HG03460 (cell line): ENCODE measurements around the gene RPL41.
"Not testable (repeated sequence)": the region's sequence is repeated elsewhere in the genome, so short reads cannot be mapped to it uniquely, and the experiment has no call there.

Source experiments
- ATAC-seq: cut with Tn5 transposase; IDR thresholded peaks from one replicate; pipeline ENCODE4 v1.9.1; 2021; ENCODE audit not compliant: unreplicated experiment

Gene RPL41

GRCh38 chr12:56116267-56117081, at the start of gene RPL41:
RPL41 (plus strand) TSS chr12:56116633.
- peak; percentile 39 for ATAC-seq

DNA sequence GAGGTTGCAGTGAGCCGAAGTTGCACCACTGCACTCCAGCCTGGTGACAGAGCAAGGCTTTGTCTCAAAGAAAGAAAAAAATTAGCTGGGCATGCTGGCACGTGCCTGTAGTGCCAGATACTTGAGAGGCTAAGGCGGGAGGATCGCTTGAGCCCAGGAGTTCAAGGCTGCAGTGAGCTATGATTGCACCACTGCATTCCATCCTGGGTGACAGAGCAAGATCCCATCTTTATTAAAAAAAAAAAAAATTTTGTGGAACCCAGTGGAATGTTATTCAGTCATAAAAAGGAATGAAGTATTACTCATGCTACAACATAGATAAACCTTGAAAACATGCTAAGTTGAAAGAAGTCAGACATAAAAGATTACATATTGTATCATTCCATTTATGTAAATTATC, 44.8 kb upstream of the RPL41 start:
- ATAC-seq: no peak

DNA sequence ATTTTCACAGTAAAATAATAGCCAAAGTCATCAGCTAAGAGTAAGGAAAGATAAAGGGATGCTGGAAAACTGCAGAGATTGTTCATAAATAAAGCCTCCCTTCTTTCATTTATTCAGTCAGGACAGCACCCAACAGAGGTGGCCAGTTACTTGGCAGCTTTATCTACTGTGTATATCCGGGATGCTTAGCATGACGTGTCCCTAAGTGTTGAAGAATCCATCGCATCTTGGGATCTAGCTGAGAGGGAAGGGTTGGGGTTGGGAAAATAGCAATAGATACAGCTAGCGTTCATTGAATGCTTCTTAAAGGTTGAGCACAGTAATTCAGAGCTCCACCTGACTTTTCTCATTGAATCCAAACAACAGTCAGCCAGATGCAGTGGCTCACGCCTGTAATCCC, 42.0 kb upstream of the RPL41 start:
- ATAC-seq: no peak

DNA sequence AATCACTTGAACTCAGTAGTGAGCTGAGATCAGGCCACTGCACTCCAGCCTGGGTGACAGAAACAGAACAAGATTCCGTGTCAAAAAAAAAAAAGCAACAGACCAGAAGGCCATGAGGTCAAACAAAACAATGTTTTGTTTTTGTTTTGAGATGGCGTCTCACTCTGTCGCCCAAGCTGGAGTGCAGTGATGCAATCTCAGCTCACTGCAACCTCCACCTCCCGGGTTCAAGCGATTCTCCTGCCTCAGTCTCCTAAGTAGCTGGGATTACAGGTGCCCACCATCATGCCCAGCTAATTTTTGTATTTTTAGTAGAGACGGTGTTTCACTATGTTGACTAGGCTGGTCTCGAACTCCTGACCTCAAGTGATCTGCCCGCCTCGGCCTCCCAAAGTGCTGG, 38.5 kb upstream of the RPL41 start:
- not testable (repeated sequence) for ATAC-seq

GRCh38 chr12:56078427-56078826, 38.0 kb upstream of the RPL41 start:
- ATAC-seq: no peak

DNA sequence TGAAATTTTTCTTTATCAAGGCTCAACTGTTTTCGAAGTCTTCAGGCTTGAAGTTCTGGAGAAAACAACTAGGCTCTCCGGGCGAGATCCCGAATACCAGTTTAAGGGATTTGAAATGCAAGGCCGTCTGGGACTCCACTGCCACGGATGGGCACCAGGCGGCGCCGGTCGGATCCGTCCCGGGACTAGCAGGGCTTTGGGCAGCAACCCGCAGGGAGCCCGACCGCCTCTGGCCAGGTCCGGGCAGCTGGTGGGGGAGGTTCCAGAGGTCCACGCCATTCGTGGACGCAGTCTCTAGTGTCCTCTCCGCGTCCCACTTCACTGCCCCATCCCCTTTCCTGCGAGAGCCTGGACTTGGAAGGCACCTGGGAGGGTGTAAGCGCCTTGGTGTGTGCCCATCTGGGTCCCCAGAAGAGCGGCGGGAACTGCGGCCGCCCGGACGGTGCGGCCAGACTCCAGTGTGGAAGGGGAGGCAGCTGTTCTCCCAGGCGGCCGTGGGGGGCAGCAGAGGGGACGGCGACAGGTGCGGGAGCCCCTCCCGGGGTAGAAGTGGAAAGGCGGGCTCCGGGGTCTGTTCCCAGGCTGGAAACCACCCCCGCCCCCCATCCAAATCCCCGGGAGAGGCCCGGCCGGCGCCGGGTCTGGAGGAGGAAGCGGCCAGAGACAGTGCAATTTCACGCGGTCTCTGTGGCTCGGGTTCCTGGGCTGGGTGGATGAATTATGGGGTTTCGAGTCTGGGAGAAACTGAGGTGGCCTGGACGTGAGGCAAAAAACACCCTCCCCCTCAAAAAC, 37.3 kb upstream of the RPL41 start:
- ATAC-seq: peak; percentile 74

DNA sequence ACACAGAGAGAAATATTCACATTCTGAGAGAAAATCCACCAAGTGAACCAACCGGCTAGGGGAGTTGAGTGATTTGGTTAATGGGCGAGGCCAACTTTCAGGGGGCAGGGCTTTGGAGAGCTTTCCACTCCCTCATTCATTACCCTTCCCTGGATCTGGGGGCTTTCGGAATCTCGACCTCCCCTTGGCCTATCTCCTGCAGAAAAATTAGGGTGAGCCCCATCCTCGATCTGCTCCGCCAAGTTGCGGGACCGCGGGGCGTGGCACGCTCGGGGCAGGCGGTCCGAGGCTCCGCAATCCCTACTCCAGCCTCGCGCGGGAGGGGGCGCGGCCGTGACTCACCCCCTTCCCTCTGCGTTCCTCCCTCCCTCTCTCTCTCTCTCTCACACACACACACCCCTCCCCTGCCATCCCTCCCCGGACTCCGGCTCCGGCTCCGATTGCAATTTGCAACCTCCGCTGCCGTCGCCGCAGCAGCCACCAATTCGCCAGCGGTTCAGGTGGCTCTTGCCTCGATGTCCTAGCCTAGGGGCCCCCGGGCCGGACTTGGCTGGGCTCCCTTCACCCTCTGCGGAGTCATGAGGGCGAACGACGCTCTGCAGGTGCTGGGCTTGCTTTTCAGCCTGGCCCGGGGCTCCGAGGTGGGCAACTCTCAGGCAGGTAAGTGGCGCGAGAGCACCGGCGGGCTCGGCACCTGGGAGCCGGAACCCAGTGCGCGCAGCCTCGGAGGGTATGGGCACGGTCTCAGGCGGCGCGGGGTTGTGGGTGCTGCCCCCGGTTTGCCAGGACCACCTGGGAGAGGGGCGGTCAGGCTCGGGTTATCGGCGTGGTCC, 36.5 kb upstream of the RPL41 start, which contains the start of gene ERBB3:
Gene ERBB3, plus strand, starts transcription at position 443 of the 833 bp plus-strand sequence. Its CDS starts 136 bp downstream, at position 579.
- no peak for ATAC-seq

- ATAC-seq: no peak
Measured at GRCh38 chr12:56080556-56081138, 35.8 kb upstream of the RPL41 start.

DNA sequence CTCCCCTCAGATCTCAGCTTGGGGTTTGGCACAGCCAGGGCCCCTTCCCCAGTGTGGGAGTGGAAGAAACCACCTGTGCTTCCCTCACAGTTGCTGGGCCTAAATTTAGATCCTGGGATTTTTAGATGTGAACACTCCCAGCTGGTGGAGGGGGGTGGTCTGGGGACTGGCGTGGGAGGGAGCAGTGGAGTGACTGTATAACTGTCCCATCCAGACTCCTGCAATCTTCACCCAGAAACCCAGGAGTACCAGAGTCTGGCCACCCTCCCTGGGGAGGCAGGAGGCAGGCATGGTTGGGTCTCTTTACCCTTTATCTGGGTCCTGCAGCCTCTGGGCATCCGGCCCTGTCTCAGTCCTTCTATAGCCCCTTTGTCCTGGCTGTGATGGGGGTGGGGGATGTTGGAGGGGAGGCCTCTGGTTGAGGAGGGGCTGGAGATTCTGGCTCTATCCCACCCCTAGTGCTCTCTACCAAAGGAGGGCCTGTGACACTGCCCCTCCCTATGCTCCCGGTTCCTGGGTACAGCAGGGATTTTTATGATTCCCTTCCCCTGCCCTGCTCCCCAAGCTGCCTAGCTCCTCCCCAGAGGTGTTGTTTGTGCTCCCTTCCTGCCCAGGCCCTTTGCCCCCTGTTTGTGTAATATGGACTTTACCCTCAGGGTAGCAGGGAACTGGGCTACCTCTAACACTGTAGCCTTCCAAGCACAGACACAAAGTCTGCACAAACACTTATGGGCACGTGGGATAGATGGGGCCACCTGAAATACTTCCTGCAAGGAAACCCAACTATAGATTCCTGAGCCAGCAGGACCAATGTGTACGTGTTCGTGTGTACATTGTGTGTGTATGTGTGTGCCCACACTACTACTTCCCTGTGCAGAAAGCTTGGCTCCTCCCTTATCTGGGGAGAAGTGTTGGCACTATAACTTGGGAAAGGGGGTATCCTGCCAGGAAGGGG, 34.8 kb upstream of the RPL41 start:
- ATAC-seq: no peak

- no peak for ATAC-seq
Measured at GRCh38 chr12:56082382-56082781, 34.1 kb upstream of the RPL41 start.

- ATAC-seq: no peak
Measured at GRCh38 chr12:56082967-56083366, 33.5 kb upstream of the RPL41 start.

GRCh38 chr12:56084958-56085543, 31.4 kb upstream of the RPL41 start:
- no peak for ATAC-seq

DNA sequence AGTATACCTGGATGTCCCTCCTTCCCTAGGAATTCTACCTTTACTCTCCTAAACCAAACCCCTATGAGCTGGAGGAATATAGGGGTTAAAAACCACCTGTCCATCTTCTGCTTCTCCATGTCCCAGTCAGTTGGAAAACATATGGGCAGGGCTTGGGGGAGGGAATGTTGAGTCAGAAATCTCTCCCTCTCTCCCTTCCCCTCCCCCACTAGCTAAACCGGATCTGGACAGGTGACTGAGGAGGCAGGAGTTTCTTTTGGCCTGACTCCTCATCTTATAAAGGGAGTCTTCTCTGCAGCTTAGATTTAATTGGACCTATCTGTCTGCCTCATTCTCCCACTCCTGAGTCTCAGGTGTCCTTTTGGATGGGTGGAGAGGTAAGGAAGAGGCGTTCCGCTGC, 30.3 kb upstream of the RPL41 start:
- ATAC-seq: no peak

- ATAC-seq: no peak
Measured at GRCh38 chr12:56086608-56087007, 29.8 kb upstream of the RPL41 start.

GRCh38 chr12:56087220-56087619, 29.2 kb upstream of the RPL41 start:
- no peak for ATAC-seq

DNA sequence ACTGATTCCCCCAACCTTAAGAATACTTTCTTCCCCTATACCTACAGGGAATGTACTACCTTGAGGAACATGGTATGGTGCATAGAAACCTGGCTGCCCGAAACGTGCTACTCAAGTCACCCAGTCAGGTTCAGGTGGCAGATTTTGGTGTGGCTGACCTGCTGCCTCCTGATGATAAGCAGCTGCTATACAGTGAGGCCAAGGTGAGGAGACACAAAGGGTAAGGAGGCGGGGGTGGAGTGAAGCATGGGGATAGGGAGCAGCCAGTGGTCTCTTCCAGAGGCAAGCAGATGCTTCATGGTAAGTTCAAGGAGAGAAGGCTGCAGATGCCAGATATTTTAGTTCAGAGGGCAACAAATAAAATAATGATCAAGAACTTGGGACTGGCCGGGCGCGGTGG, 18.7 kb upstream of the RPL41 start:
- no peak for ATAC-seq

DNA sequence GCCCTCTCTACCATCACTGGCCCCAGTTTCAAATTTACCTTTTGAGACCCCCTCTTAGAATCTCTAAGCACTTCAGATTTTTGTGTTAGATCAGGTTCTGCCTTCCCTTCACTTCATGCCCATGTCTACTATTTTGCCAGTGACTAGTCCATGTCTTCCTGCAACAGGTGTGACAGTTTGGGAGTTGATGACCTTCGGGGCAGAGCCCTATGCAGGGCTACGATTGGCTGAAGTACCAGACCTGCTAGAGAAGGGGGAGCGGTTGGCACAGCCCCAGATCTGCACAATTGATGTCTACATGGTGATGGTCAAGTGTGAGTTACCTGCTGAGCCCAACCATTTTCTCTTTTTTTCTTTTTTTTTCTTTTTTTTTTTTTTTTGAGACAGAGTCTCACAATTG, 17.8 kb upstream of the RPL41 start:
- no peak for ATAC-seq

GRCh38 chr12:56099787-56100186, 16.6 kb upstream of the RPL41 start:
- ATAC-seq: no peak

- no peak for ATAC-seq
Measured at GRCh38 chr12:56101045-56101444, 15.4 kb upstream of the RPL41 start.
